ENCODE measurements around the gene PTAR1.
A peak's percentile ranks its signal among the peaks of the same experiment; 100 is the strongest.

The PTAR1 gene

DNA sequence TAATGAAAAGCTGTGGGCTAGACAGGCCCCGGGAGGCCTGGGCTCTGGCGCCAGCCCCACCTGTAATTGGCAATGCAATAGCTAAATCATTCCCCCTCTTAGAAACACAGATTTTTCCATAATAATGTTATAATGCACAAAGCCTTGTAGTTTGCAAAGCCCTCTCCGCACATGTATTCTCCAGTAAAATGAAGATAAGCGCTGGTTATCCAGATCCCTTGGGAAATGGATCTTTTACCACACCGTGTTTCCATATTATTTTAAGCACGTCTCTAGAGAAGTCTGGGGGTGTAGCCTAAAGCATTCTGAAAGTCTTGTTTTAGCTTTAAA is 86.5 kb downstream of the PTAR1 start:
- DNase-seq = no peak

GRCh38 chr9:69672596-69673310 is 87.1 kb downstream of the PTAR1 start:
- peak; percentile 74 for DNase-seq

DNA sequence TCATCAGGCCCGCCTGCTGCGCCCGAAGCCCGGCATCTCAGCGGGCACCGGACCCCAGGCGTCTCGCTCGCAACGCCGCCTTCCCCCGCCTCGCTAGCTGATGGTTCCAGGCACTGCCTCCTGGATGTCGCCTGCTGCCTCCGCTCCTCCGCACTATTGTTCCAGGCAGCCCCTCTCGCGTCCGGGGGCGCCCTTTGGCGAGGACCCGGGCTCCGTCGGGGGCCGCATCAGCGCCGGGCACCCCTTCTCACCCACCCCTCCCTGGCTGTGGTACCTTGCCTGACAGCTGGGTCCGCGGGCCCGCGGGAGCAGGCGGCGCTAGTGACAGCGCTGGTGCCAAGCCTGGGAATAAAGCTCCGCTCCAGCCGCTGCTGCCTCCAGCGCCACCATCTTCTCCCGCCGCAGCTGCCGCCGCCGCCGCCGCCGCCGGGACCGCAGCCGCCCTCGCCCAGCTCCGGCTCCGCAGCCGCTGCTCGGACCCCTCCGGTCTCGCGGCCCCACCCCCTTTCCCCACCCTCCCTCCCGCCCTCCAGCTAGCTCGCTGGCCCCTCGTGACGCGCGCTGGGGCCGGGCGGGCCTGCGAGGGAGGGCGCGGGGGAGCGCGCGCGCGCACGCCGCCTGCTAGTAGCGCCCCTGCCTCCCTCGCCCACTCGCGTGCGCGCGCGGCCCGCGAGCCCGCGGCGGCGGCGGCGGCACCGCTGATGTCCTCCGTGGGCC is 87.8 kb downstream of the PTAR1 start, which contains the start of gene APBA1:
TSS of gene APBA1 (minus strand) at position 493 of the 717 bp plus-strand sequence.
- DNase-seq = peak; percentile 18

DNA sequence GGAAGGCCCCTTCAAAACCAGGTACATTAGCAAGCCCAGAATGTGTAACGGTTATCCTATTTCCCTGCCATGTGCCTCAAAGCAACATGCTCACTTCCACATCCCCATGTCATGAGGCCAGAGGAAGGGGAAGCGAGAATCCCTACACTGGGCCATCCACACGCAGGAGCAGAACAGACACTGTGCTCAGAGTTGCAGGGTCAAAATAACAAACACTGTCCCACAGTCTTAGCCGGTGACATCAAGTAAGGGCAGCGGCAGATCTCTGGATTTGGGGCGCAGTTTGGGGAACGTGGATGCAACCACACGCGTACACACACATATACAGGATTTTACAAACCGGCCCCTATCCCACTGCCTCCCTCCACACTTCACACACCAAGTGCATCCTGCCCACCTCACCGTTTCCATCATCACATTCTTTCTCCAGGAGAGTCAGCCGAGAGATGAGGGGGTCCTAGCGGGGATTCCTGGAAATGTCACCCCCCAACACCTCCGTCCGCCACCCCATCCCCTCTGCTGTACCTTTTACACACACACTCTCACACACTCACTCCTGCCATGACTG is 88.4 kb downstream of the PTAR1 start:
- DNase-seq = no peak

- no peak for DNase-seq
Observed at GRCh38 chr9:69667306-69667705, 92.5 kb downstream of the PTAR1 start.

- no peak for DNase-seq
Observed at GRCh38 chr9:69660304-69660703, 99.5 kb downstream of the PTAR1 start.

All from stimulated activated CD4-positive, alpha-beta T cell treated with anti-CD3 and anti-CD28 coated beads, Interleukin-4, amount 100 ng/mL, for 24 hours (primary cell).